Mucosa of rectum (tissue), 2 donors: ENCODE measurements around the gene MPPED1.

ENCODE experiments used
- H3K27ac ChIP-seq, 2 donors: one replicate each; pipeline ENCODE4 v1.7.0; 2013; ENCODE audit warnings: inconsistent platforms in 2 of 2, low read depth in 2 of 2, low read length in 2 of 2
- H3K27me3 ChIP-seq, 2 donors: one replicate each; pipeline ENCODE4 v1.7.0; 2013; ENCODE audit warnings: low read length in 2 of 2; ENCODE audit not compliant: control insufficient read depth in 2 of 2, insufficient read depth in 2 of 2
- H3K36me3 ChIP-seq, 2 donors: one replicate each; pipeline ENCODE4 v1.7.0; 2013; ENCODE audit warnings: low read length in 2 of 2; ENCODE audit not compliant: control insufficient read depth in 2 of 2, insufficient read depth in 2 of 2
- H3K4me1 ChIP-seq, 2 donors: one replicate each; pipeline ENCODE4 v1.7.0; 2013; ENCODE audit warnings: low read length in 2 of 2, mild to moderate bottlenecking in 1 of 2; ENCODE audit not compliant: control insufficient read depth in 2 of 2, insufficient read depth in 2 of 2
- H3K4me3 ChIP-seq, 2 donors: one replicate each; pipeline ENCODE4 v1.7.0; 2013; ENCODE audit warnings: low read length in 2 of 2
- H3K9ac ChIP-seq, 2 donors: one replicate each; pipeline ENCODE4 v1.7.0; 2013; ENCODE audit warnings: low read length in 2 of 2, low read depth in 1 of 2, mild to moderate bottlenecking in 1 of 2
- H3K9me3 ChIP-seq, 2 donors: one replicate each; pipeline ENCODE4 v1.7.0; 2013; ENCODE audit warnings: low read length in 2 of 2; ENCODE audit not compliant: control insufficient read depth in 2 of 2
- donor health status: healthy.
- donor health status: Normal muscosa, but diverticular disease.

The MPPED1 gene

DNA sequence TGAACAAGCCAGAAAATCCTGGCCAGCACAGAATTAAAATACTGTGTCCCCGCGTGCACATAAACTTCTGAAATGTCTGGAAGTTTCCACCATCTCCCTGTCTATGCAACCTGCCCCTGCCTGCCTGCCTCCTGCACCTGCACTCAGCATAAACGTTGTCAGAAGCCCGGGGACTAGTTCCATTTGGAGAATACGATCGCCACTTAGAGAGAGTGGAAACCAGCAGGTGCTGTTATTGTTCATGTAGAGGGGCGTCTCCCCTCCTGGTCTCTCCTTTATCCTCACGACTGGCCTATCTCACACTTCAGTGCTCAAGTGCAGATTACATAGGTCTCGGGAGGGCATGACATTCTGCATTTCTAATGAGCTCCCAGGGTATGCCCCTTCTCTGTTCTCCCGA is 35.6 kb downstream of the MPPED1 start:
- no peak overlapping the region for H3K4me3 ChIP-seq
- H3K27me3 ChIP-seq = no peaks in the 10 kb centered on the region
- no peaks in the 10 kb centered on the region for H3K36me3 ChIP-seq
- H3K4me1 ChIP-seq = no peaks in the 10 kb centered on the region
- H3K9ac ChIP-seq = no peak overlapping the region
- no peak overlapping the region for H3K27ac ChIP-seq
- no peaks in the 10 kb centered on the region for H3K9me3 ChIP-seq

- no peaks in the 10 kb centered on the region for H3K27me3 ChIP-seq
- no peaks in the 10 kb centered on the region for H3K4me1 ChIP-seq
- no peak overlapping the region for H3K27ac ChIP-seq
- H3K9me3 ChIP-seq = no peaks in the 10 kb centered on the region
- H3K4me3 ChIP-seq = no peak overlapping the region
- H3K36me3 ChIP-seq = no peaks in the 10 kb centered on the region
- H3K9ac ChIP-seq = no peak overlapping the region
These were observed 36.2 kb downstream of the MPPED1 start for GRCh38 chr22:43448048-43448447.

- H3K4me1 ChIP-seq = no peaks in the 10 kb centered on the region
- no peak overlapping the region for H3K4me3 ChIP-seq
- H3K9me3 ChIP-seq = no peaks in the 10 kb centered on the region
- no peak overlapping the region for H3K9ac ChIP-seq
- H3K27ac ChIP-seq = no peak overlapping the region
- H3K36me3 ChIP-seq = no peaks in the 10 kb centered on the region
- no peaks in the 10 kb centered on the region for H3K27me3 ChIP-seq
These were observed 37.5 kb downstream of the MPPED1 start for GRCh38 chr22:43449205-43449830.

DNA sequence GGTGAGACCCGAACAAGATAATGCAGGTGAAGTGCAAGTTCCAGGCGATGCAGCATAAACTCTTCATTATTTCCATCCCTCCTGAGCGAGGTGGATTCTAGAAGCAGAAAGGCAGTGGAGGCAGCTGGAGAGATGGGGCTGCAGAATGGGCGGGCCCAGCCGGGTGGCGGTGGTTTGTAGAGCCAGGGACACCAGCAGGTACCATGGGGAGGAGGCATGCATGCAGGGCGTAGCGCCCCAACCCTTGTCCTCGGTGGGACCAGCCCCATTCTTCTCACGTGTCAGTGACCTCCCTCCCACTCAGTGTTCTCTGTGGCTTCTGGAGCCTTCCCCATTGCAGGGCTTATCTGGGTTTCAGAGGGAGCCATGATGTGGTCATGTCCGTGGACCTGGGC is 38.0 kb downstream of the MPPED1 start:
- no peak overlapping the region for H3K27ac ChIP-seq
- no peak overlapping the region for H3K4me3 ChIP-seq
- no peaks in the 10 kb centered on the region for H3K27me3 ChIP-seq
- no peaks in the 10 kb centered on the region for H3K36me3 ChIP-seq
- no peak overlapping the region for H3K9ac ChIP-seq
- H3K4me1 ChIP-seq = no peaks in the 10 kb centered on the region
- H3K9me3 ChIP-seq = no peaks in the 10 kb centered on the region

- H3K27me3 ChIP-seq = no peaks in the 10 kb centered on the region
These were observed 39.7 kb downstream of the MPPED1 start for GRCh38 chr22:43451371-43452050.

DNA sequence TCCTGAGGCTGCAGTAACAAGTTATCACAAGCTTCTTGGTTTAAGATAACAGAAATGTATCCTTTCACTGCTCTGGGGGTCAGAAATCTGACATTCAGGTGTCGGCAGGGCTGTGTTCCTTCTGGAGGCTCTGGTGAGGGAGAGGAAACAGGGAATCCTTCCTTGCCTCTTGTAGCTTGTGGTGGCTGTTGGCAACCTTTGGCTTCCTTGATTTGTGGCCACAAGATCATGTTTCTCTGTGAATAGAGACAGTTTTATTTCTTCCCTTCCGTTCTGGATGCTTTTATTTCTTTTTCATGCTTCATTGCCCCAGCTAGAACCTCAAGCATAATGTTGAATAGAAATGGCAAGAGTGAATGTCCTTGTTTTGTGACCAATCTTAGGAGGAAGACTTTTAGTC is 44.0 kb downstream of the MPPED1 start:
- Histone ChIP-seq H3K9ac (no peak overlapping the region), H3K4me1 (no peaks in the 10 kb centered on the region), H3K9me3 (no peaks in the 10 kb centered on the region), H3K36me3 (no peaks in the 10 kb centered on the region), H3K4me3 (no peak overlapping the region), H3K27me3 (no peaks in the 10 kb centered on the region), H3K27ac (no peak overlapping the region)

More at GRCh38 chr22:43451371-43452050, 39.7 kb downstream of the MPPED1 start:
- H3K36me3 ChIP-seq = no peaks in the 10 kb centered on the region
- no peak overlapping the region for H3K4me3 ChIP-seq
- no peak overlapping the region for H3K27ac ChIP-seq
- H3K9me3 ChIP-seq = no peaks in the 10 kb centered on the region
- no peak overlapping the region for H3K9ac ChIP-seq
- H3K4me1 ChIP-seq = no peaks in the 10 kb centered on the region

- H3K36me3 ChIP-seq = no peaks in the 10 kb centered on the region
- H3K4me3 ChIP-seq = no peak overlapping the region
- no peaks in the 10 kb centered on the region for H3K4me1 ChIP-seq
- no peak overlapping the region for H3K27ac ChIP-seq
- no peak overlapping the region for H3K9ac ChIP-seq
- H3K27me3 ChIP-seq = no peaks in the 10 kb centered on the region
- H3K9me3 ChIP-seq = no peaks in the 10 kb centered on the region
These were observed 45.2 kb downstream of the MPPED1 start for GRCh38 chr22:43457002-43457401.

DNA sequence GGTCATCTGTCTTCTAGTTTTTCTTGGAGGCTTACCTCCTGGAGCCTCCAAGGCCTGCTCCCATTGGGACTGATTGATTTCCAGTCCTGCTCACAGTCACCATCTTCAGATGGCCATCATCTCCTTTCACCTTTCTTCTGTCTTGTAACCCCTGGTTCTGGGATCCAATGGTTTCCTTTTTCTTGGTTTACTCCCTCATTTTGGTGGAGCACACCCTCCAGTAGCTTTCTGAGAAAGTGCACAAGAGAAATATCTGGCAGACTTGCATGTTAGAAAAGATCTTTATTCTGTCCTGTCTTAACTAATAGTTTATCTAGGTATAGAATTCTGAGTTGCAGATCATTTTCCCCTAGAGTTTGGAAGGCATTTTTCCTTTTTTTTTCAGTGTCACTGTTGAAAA is 50.9 kb downstream of the MPPED1 start:
- no peak overlapping the region for H3K9ac ChIP-seq
- no peaks in the 10 kb centered on the region for H3K4me1 ChIP-seq
- H3K4me3 ChIP-seq = no peak overlapping the region
- no peaks in the 10 kb centered on the region for H3K36me3 ChIP-seq
- no peak overlapping the region for H3K27ac ChIP-seq
- no peaks in the 10 kb centered on the region for H3K9me3 ChIP-seq
- H3K27me3 ChIP-seq = no peaks in the 10 kb centered on the region

DNA sequence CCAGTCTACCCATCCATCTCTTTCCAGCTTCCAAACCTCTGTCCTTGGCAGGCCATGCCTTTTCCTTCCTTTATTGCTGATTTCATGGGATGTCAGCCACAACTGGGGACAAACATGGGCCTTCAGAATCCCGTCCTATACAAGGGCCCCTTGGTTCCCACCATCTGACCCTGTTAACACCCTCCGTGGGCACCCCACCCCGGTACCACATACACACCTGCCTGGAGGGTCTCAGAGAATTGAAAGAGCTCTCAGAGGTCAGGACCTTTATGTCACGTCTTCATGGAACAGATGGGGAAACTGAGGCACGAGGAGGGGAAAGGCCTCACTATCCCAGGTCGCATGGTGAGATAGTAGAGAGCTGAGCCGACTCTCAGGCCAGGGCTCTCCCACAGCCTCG is 53.0 kb downstream of the MPPED1 start:
- no peak overlapping the region for H3K4me3 ChIP-seq
- H3K9me3 ChIP-seq = no peaks in the 10 kb centered on the region
- no peaks in the 10 kb centered on the region for H3K4me1 ChIP-seq
- no peak overlapping the region for H3K27ac ChIP-seq
- H3K36me3 ChIP-seq = no peaks in the 10 kb centered on the region
- no peak overlapping the region for H3K9ac ChIP-seq
- H3K27me3 ChIP-seq = no peaks in the 10 kb centered on the region

DNA sequence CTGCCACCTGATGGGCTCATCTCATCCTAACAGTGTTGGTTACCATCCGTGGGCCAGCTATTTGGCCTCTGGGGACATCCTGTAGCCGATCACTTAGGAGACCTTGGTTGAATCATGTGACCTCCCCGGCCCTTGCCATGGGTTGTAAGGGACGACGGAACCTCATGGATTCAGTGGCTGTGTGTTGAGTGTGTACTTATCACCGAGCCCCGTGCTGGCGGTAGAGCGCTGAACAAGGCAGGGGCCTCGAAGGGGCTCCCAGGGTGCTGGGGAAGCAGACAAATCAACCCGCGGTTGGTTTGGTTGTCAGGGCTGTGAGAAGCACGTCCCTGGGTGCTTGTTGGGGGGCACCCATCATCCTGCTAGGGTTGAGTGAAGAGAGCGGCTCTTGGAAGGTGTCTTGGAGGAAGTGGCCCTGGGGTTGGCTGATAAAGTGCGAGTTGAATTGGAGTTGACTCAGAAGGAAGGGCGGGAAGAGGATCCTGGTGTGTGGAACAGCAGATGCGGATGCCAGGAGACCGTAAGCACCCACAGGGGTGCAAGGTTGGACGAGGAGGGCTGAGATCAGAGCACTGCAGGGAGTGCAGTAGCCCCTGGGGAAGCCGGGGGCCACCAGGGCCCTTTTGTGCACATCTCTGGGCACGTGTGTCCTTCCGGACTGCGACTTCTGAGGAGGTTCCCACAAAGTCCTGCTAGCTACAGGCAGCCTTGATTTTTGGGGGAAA is 53.6 kb downstream of the MPPED1 start:
- Histone ChIP-seq H3K27me3 (no peaks in the 10 kb centered on the region), H3K36me3 (no peaks in the 10 kb centered on the region), H3K4me1 (no peaks in the 10 kb centered on the region), H3K4me3 (no peak overlapping the region), H3K9ac (no peak overlapping the region), H3K27ac (no peak overlapping the region), H3K9me3 (no peaks in the 10 kb centered on the region)
